ENCODE results near the gene RAC3.
A peak's percentile ranks its signal among the peaks of the same experiment; 100 is the strongest.
"Not testable (repeated sequence)": the region's sequence is repeated elsewhere in the genome, so short reads cannot be mapped to it uniquely, and the experiment has no call there.

The RAC3 gene

GRCh38 chr17:82025401-82026107, 5.9 kb upstream of the RAC3 start:
- no peak for DNase-seq

GRCh38 chr17:82028246-82028645, 3.2 kb upstream of the RAC3 start:
- no peak for DNase-seq

DNA sequence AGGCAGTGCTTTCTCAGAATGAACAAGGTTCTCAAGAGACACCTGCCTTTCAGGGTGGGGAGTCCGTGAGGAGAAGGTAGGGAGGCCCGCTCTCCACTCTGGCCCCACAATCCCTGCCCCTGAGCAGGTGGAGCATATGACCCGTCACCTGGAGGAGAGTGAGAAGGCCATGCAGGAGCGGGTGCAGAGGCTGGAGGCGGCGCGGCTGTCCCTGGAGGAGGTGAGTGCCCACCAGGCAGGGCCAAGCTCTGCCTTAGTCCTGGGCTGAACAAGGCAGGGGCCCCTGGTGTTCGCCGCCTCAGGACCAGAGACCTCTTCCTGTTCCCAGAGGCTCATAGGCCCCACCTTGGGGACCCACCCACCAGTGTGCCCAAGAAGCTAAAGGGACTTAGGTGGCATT, 2.5 kb upstream of the RAC3 start:
- DNase-seq, result no peak

DNA sequence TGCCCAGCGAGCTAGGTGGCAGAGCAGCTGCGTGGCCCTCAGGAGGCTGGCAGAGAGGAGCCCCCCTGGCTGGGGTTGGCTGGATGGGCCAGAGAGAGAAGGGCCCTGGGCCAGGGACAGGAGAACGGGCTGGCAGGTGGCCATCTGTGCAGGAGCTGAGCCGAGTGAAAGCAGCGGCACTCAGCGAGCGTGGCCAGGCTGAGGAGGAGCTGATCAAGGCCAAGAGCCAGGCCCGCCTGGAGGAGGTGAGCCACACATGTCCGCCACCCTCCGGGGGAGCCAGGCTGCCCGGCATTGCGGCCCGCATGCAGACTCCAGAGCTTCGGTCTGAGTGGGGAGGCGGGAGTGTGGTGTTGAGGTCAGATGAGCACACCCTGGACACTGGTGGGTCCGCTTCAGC, 2.1 kb upstream of the RAC3 start:
- DNase-seq, result no peak

DNA sequence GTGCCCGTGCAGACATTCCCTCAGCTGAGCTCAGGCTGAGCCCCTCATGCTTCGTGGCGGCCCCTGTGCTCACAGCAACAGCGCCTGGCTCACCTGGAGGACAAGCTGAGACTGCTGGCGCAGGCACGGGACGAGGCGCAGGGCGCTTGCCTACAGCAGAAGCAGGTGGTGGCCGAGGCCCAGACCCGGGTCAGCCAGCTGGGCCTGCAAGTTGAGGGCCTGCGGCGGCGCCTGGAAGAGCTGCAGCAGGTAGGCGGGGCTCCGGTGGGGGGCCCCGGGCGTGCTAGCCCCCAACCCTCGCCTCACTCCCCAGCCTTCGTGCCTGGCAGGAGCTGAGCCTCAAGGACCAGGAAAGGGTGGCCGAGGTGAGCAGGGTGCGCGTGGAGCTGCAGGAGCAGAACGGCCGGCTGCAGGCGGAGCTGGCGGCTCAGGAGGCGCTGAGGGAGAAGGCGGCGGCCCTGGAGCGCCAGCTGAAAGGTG, 1.4 kb upstream of the RAC3 start:
- no peak for DNase-seq

GRCh38 chr17:82030470-82031302, 792 bp upstream of the RAC3 start:
- peak; percentile 42 for DNase-seq

- DNase-seq, result no peak
Observed at GRCh38 chr17:82031885-82032627, 578 bp downstream of the RAC3 start.

DNA sequence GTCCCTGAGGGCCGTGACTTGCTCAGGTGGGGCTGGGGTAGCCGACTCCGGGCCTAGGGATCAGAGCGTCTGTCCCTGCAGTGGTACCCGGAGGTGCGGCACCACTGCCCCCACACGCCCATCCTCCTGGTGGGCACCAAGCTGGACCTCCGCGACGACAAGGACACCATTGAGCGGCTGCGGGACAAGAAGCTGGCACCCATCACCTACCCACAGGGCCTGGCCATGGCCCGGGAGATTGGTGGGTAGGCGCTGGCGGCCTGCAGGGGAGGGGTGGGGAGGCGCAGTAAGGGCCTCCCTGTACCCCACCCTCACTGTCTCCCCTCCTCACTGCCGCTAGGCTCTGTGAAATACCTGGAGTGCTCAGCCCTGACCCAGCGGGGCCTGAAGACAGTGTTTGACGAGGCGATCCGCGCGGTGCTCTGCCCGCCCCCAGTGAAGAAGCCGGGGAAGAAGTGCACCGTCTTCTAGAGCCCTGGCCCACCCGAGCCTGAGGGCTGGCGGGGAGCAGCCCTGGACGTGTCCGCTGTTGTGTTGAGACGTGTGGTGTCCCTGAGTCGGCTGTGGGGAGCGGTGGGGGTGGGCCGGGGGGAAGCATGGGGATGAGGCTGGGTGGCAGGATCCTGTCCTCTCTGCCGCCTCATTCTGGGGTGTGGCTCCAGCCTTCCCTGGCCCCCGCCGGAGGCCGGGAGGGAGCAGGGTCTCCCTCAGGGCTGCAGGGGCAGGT, 2.0 kb downstream of the RAC3 start:
- DNase-seq, result no peak

DNA sequence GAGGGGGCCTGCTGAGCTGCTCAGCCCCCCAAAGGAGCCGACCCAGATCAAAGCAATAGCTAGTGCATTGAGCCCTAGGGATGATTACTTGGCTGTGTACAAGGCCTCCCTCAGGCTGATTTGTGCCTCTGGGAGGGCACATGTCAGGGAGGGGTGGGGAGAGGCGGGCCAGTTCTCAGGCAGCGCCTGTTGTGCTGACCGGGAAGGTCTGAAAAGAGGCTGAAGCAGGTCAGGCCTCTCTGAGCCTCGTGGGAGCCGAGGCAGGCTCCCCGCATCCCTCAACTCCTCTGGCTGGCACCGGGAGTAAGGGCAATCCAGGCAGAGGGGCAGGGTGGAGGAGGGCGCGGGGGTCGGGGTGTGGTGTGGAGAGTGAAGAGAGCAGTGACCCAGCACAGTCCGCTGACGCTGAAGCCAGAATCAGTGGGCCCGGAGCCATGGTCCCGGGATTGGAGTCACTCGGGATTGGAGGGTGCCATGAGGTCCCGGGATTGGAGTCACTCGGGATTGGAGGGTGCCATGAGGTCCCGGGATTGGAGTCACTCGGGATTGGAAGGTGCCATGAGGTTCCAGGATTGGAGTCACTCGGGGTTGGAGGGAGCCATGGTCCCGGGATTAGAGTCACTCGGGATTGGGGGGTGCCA, 3.0 kb downstream of the RAC3 start:
- DNase-seq, result no peak

- DNase-seq, result no peak
Observed at GRCh38 chr17:82035488-82035887, 4.0 kb downstream of the RAC3 start.

- DNase-seq, result no peak
Observed at GRCh38 chr17:82035956-82036633, 4.6 kb downstream of the RAC3 start.

GRCh38 chr17:82036634-82037091, 5.2 kb downstream of the RAC3 start:
- DNase-seq, result no peak

DNA sequence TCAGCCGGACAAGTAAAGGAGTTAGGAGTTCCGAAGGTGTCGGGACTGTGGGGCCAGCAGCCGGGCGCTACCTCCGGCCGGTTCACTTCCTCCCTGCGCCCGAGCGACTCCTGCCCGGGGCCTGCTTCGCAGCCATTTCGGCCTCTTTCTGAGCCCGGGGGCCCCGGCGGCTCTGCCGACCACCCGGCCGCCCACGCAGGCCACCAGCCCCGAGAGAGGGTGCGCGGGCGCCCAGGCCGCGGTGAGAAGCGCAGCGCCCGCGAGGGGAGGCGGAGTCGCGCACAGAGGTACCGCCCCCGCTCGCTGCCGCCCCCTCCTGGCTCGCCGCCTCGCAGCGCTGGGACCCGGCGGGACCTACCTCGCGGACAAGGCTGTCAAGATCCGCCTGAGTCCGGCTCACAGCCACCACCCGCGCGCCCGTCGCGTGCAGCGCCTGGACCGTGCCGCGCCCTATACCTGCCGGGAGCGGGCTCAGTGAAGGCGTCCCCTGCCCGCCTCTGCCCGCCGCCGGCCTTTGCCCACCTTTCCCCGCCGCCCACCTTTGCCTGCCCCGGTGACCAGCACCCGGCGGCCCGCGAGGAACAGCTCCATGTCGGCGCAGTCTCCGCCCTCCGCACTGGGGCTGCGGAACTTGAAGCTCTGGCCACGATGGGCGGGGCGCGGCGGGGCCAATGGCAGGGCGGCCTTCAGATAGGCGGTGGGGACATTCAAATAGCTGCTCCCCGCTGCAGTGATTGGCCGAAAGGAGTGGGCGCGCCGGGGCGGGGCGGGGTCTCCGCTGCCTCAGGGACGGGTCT, 5.8 kb downstream of the RAC3 start, which contains the start of gene DCXR:
DCXR (minus strand) TSS at position 606 of the 797 bp plus-strand sequence; CDS start at position 591, 15 bp downstream.
- DNase-seq, result peak; percentile 88

- DNase-seq, result no peak
Observed at GRCh38 chr17:82037889-82038195, 6.4 kb downstream of the RAC3 start.

- not testable (repeated sequence) for DNase-seq
Observed at GRCh38 chr17:82038796-82039409, 7.4 kb downstream of the RAC3 start.

DNA sequence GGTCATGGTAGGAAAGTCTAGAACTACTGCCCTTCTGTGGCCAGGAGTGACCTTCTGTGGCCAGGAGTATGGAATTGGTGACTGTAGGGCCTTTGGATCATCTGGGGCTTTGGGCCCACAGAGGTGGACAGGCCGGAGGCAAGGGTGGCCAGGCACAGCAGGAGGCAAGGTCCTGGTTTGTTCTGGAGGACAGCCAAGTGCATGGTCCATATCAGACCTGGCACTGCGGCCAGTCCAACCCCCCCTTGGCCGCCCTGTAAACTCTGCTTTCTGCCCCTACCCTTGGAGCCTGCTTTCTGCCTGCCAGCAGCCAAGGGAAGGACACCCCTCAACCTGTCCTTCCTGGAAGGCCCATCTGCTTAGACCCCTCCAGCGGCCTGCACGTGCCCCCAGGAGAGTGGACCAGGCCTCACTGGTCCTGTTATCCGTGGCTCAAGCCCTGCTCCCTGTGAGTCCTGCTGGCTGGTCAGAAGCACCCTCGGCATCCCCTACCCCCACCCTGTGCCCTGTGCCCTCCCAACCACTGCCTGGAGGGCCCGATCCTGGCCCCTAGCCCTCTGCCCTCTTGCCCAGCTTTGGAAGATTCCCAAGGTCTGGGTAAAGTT, 8.3 kb downstream of the RAC3 start:
- DNase-seq, result no peak

DNA sequence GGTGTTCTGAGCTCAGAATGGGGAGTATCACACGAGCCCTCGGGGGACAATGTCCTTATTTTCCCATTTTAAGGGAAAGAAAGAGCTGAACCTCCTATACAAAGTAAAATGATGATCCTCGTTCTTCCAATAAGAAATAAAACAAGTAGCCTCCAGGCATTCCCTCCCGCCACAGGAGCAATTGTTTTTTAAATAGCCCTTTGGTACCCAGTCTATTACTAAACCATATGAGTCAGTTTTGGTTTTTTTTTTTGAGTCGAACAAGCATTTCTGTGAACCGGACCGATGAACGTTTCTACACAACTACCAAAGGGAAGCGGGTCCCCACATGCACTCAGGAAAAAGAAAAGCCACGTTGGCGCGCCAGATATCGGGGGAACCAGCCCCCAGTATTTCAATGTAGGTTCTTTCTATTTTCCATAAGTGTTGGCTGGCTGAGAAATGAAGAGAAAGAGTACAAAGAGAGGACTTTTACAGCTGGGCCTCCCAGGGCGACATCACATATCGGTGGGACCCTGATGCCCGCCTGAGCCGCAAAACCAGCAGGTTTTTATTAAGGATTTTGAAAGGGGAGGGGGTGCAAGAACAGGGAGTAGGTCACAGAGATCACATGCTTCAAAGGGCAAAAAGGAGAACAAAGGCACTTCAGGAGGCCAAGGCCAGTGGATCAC, 9.8 kb downstream of the RAC3 start:
- DNase-seq, result no peak

DNA sequence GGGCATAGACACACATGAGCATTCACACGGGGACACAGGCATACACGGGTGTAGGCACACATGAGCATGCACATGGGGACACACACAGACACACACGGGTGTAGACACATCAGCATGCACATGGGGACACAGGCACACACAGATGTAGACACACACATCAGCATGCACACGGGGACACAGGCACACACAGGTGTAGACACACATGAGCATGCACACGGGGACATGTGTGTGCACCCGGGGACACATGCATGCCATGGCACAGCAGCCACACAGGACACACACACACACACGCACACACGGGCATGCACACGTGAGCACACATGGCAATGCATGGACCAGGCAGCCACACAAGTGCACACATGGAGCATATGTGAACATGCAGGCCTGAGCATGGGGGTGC, 11.2 kb downstream of the RAC3 start:
- DNase-seq, result no peak

- DNase-seq, result no peak
Observed at GRCh38 chr17:82043507-82043906, 12.0 kb downstream of the RAC3 start.

Data from NCI-H2081 treated with DMSO at 0.1 percent for 48 hours (cell line).